GM21515 (cell line): Measurements from ENCODE around the gene RASSF4.

ENCODE experiments used
- ATAC-seq: cut with Tn5 transposase; IDR thresholded peaks from one replicate; pipeline ENCODE4 v1.9.1; 2021; ENCODE audit not compliant: unreplicated experiment

The RASSF4 gene

GRCh38 chr10:44961931-44962750 is 2.5 kb downstream of the RASSF4 start:
- ATAC-seq: no peak

- ATAC-seq: no peak
Measured at GRCh38 chr10:44962870-44963738, 3.5 kb downstream of the RASSF4 start.

- no peak for ATAC-seq
Measured at GRCh38 chr10:44963772-44964633, 4.4 kb downstream of the RASSF4 start.

GRCh38 chr10:44965104-44965503 is 5.5 kb downstream of the RASSF4 start:
- no peak for ATAC-seq

GRCh38 chr10:44965651-44966097 is 6.1 kb downstream of the RASSF4 start:
- no peak for ATAC-seq

- no peak for ATAC-seq
Measured at GRCh38 chr10:44966129-44966815, 6.7 kb downstream of the RASSF4 start.

GRCh38 chr10:44966816-44967509 is 7.4 kb downstream of the RASSF4 start:
- ATAC-seq: no peak

- no peak for ATAC-seq
Measured at GRCh38 chr10:44967616-44968015, 8.0 kb downstream of the RASSF4 start.

- ATAC-seq: no peak
Measured at GRCh38 chr10:44968091-44968490, 8.5 kb downstream of the RASSF4 start.

- ATAC-seq: no peak
Measured at GRCh38 chr10:44968500-44969400, 9.1 kb downstream of the RASSF4 start.

GRCh38 chr10:44969854-44970253 is 10.3 kb downstream of the RASSF4 start:
- no peak for ATAC-seq

GRCh38 chr10:44970812-44971395 is 11.3 kb downstream of the RASSF4 start:
- no peak for ATAC-seq

- ATAC-seq: no peak
Measured at GRCh38 chr10:44971434-44971833, 11.8 kb downstream of the RASSF4 start.

GRCh38 chr10:44971935-44972757 is 12.5 kb downstream of the RASSF4 start:
- no peak for ATAC-seq

GRCh38 chr10:44972874-44973306 is 13.3 kb downstream of the RASSF4 start:
- ATAC-seq: no peak

GRCh38 chr10:44973323-44974081 is 13.9 kb downstream of the RASSF4 start:
- ATAC-seq: no peak
